ENCODE data around the gene CNTNAP5. TPM values are rescaled to one million over a fixed set of nuclear protein-coding genes. Genes with fewer than 3 reads are reported as not detected.

CNTNAP5 gene
- total and polyA plus RNA-seq, 12 donors: 0.04 TPM; not detected in 11

GRCh38 chr2:124559236-124559635 lies 534.1 kb downstream of the CNTNAP5 start:
- 58 to 76% methylated on average over 2 of the region's 2 CpGs for WGBS, 2 donors
- ATAC-seq: no peak

DNA sequence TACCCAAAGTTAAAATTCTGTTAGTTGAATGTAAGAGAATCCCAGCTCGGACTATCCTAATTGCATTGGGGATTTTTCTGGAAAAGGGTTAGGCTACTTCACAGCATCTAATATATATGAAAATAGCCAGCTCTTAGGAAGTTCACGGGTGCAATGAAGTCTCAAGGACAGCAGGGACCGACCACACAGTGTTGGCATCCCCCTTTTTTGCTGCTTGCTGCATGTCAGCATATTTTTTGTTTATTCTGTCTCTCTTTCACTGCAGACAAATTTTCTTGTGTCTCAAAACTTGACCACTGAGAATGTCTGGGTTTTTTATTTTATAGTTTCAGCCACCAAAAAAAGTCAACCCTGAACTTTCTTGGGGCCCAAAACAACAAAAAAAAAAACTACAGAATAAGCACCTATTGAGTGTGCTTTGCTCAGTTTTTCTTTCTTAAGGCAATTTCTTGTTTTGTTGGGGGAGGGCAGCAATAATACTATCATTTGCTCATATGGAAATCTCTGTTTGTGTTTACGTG lies 535.6 kb downstream of the CNTNAP5 start:
- DNase-seq (no peak), ATAC-seq (no peak)
- H3K36me3 ChIP-seq: no peaks in the 10 kb centered on the region
- TF ChIP-seq, protein P1, sequence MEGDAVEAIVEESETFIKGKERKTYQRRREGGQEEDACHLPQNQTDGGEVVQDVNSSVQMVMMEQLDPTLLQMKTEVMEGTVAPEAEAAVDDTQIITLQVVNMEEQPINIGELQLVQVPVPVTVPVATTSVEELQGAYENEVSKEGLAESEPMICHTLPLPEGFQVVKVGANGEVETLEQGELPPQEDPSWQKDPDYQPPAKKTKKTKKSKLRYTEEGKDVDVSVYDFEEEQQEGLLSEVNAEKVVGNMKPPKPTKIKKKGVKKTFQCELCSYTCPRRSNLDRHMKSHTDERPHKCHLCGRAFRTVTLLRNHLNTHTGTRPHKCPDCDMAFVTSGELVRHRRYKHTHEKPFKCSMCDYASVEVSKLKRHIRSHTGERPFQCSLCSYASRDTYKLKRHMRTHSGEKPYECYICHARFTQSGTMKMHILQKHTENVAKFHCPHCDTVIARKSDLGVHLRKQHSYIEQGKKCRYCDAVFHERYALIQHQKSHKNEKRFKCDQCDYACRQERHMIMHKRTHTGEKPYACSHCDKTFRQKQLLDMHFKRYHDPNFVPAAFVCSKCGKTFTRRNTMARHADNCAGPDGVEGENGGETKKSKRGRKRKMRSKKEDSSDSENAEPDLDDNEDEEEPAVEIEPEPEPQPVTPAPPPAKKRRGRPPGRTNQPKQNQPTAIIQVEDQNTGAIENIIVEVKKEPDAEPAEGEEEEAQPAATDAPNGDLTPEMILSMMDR (IDR thresholded peaks at IDR 0.05): no peak
- H3K4me1 ChIP-seq: no peaks in the 10 kb centered on the region
- no peaks in the 10 kb centered on the region for H3K9me3 ChIP-seq
- no peaks in the 10 kb centered on the region for H3K27me3 ChIP-seq
- H3K27ac ChIP-seq: no peak overlapping the region
- intact Hi-C loops (cut with DNase I): no loop called here
- no peak overlapping the region for H3K4me3 ChIP-seq
- 69 to 73% methylated on average over 4 of the region's 4 CpGs for WGBS, 2 donors

More at GRCh38 chr2:124559236-124559635, 534.1 kb downstream of the CNTNAP5 start:
- no peak overlapping the region for H3K27ac ChIP-seq
- no peaks in the 10 kb centered on the region for H3K4me1 ChIP-seq
- H3K4me3 ChIP-seq: no peak overlapping the region
- intact Hi-C loops (cut with DNase I): no loop called here
- H3K27me3 ChIP-seq: no peaks in the 10 kb centered on the region
- TF ChIP-seq, protein P1 (IDR thresholded peaks at IDR 0.05): no peak
- no peak for DNase-seq
- no peaks in the 10 kb centered on the region for H3K36me3 ChIP-seq
- no peaks in the 10 kb centered on the region for H3K9me3 ChIP-seq

GRCh38 chr2:124561486-124561885 lies 536.4 kb downstream of the CNTNAP5 start:
- intact Hi-C loops (cut with DNase I): no loop called here
- Histone ChIP-seq H3K27ac (no peak overlapping the region), H3K27me3 (no peaks in the 10 kb centered on the region), H3K36me3 (no peaks in the 10 kb centered on the region), H3K4me3 (no peak overlapping the region), H3K4me1 (no peaks in the 10 kb centered on the region), H3K9me3 (no peaks in the 10 kb centered on the region)
- TF ChIP-seq, protein P1 (IDR thresholded peaks at IDR 0.05): no peak
- ATAC-seq: no peak
- 77 to 88% methylated on average over 2 of the region's 2 CpGs for WGBS, 2 donors
- no peak for DNase-seq

DNA sequence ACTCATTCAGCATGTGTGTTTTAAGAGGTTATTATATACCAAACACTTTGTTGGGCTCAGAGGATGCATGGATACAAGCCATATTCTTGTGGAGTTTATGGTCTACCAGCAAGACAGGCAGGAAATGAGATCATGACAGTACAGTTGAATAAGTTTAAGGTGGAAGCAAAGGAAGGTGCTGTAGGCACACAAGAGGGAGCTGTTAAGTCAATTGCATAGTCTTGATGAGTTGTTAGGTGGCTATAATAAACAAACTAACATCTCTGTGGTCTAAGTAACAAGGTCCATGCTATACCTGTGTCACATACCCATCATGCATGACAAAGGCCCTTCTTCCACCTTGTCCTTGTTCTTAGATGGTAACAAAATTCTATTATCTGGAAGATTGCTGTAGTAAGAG lies 538.3 kb downstream of the CNTNAP5 start:
- Histone ChIP-seq H3K9me3 (no peaks in the 10 kb centered on the region), H3K27ac (no peak overlapping the region), H3K4me3 (no peak overlapping the region), H3K27me3 (no peaks in the 10 kb centered on the region), H3K36me3 (no peaks in the 10 kb centered on the region), H3K4me1 (no peaks in the 10 kb centered on the region)
- ATAC-seq (no peak), DNase-seq (no peak)
- TF ChIP-seq, protein P1 (IDR thresholded peaks at IDR 0.05): no peak
- intact Hi-C loops (cut with DNase I): no loop called here

Data from heart right ventricle (tissue), 16 donors.